Neural progenitor cell (in vitro differentiated cells): ENCODE measurements around the gene TSPAN32.

Experiments
- CTCF ChIP-seq: fragments of 200-600 bp; sonication (generic); IDR thresholded peaks from 2 replicates; pipeline ENCODE4 v1.5.1; 2017; ENCODE audit warnings: antibody characterized with exemption, mild to moderate bottlenecking
- EZH2 ChIP-seq: fragments of 200-600 bp; sonication (generic); IDR thresholded peaks from 2 replicates; pipeline ENCODE4 v1.6.1; 2017; ENCODE audit warnings: antibody characterized with exemption, mild to moderate bottlenecking, moderate library complexity
- EZH2phosphoT487 ChIP-seq: fragments of 200-600 bp; sonication (generic); IDR thresholded peaks from 2 replicates; pipeline ENCODE4 v1.6.1; 2017; ENCODE audit warnings: antibody characterized with exemption

GRCh38 chr11:2307501-2308331 is 5.9 kb downstream of the TSPAN32 start:
- TF ChIP-seq CTCF (no peak), EZH2phosphoT487 (no peak), EZH2 (no peak)
